CD4-positive, alpha-beta memory T cell (primary cell): ENCODE results near the gene PSD2. TPM values are rescaled to one million over a fixed set of nuclear protein-coding genes. Genes with fewer than 3 reads are reported as not detected.
"Not testable (repeated sequence)": the region's sequence is repeated elsewhere in the genome, so short reads cannot be mapped to it uniquely, and the experiment has no call there.

ENCODE experiments used
- CTCF ChIA-PET: fragments of 350-600 bp; sonication (Branson Sonifier 250); formaldehyde crosslinking; loops from one replicate; lab custom pipeline; 2021; ENCODE audit warnings: inconsistent platforms; ENCODE audit not compliant: partially characterized antibody; lab: Charles Lee
- POLR2A ChIA-PET: fragments of 350-600 bp; sonication (Branson Sonifier 250); formaldehyde crosslinking; loops from one replicate; lab custom pipeline; 2021; ENCODE audit not compliant: partially characterized antibody; lab: Charles Lee
- DNase-seq, 5 donors: peaks; one replicate each; pipeline versions ENCODE4 v3.0.0 to v3.0.0-alpha.2; 2020 to 2022; ENCODE audit warnings: mixed read lengths in 1 of 5
- H3K27ac ChIP-seq: one replicate; pipeline ENCODE4 v1.7.0; 2013; ENCODE audit warnings: low read depth, low read length
- H3K27me3 ChIP-seq: 2 replicates; pipeline ENCODE4 v1.7.0; 2013; ENCODE audit warnings: mild to moderate bottlenecking, low read length, moderate library complexity; ENCODE audit not compliant: insufficient read depth
- H3K36me3 ChIP-seq: 2 replicates; pipeline ENCODE4 v1.7.0; 2013; ENCODE audit warnings: mild to moderate bottlenecking, low read length, moderate library complexity; ENCODE audit not compliant: insufficient read depth
- H3K4me1 ChIP-seq: 2 replicates; pipeline ENCODE4 v1.7.0; 2013; ENCODE audit warnings: mild to moderate bottlenecking, low read length, moderate library complexity; ENCODE audit not compliant: insufficient read depth
- H3K4me3 ChIP-seq, 2 donors: one replicate each; pipeline ENCODE4 v1.7.0; 2013; ENCODE audit warnings: low read length in 2 of 2, mild to moderate bottlenecking in 1 of 2
- H3K9me3 ChIP-seq, 2 donors: one replicate each; pipeline ENCODE4 v1.7.0; 2013; ENCODE audit warnings: low read length in 2 of 2, control low read depth in 1 of 2; ENCODE audit not compliant: control insufficient read depth in 1 of 2
- H3K27ac Mint-ChIP-seq, 7 donors: one replicate each; pipeline ENCODE4 v1.8.0; 2020 to 2021; ENCODE audit warnings: mixed read lengths in 7 of 7, mild to moderate bottlenecking in 6 of 7, inconsistent platforms in 3 of 7, moderate library complexity in 3 of 7
- H3K27me3 Mint-ChIP-seq, 2 donors: one replicate each; pipeline ENCODE4 v1.8.0; 2020 to 2021; ENCODE audit warnings: mixed read lengths in 2 of 2
- H3K36me3 Mint-ChIP-seq, 2 donors: one replicate each; pipeline ENCODE4 v1.8.0; 2020 to 2021; ENCODE audit warnings: mixed read lengths in 2 of 2, inconsistent platforms in 1 of 2, mild to moderate bottlenecking in 1 of 2
- H3K4me1 Mint-ChIP-seq, 4 donors: one replicate each; pipeline ENCODE4 v1.8.0; 2020 to 2021; ENCODE audit warnings: mixed read lengths in 4 of 4, mild to moderate bottlenecking in 1 of 4
- H3K4me3 Mint-ChIP-seq, 8 donors: one replicate each; pipeline ENCODE4 v1.8.0; 2020 to 2021; ENCODE audit warnings: mixed read lengths in 8 of 8, mild to moderate bottlenecking in 7 of 8, moderate library complexity in 6 of 8, inconsistent platforms in 3 of 8
- H3K9me3 Mint-ChIP-seq, 8 donors: one replicate each; pipeline ENCODE4 v1.8.0; 2020 to 2021; ENCODE audit warnings: mixed read lengths in 8 of 8, mild to moderate bottlenecking in 5 of 8, inconsistent platforms in 3 of 8, moderate library complexity in 1 of 8
- intact Hi-C: fragments of 100-400 bp; cut with micrococcal nuclease; formaldehyde crosslinking; loops from one replicate; pipeline ENCODE4 v1.15.1; 2023
- polyA plus RNA-seq, 2 donors: library from polyadenylated mRNA; unstranded; fragments of 300-500 nt; fragmentation: Illumina TruSeq; gene quantifications; one replicate each; pipeline ENCODE4 v1.2.3, GENCODE V29; 2021
- total RNA-seq, 2 experiments: library from RNA; stranded (reverse); gene quantifications; one replicate each; pipeline ENCODE4 v1.2.3, GENCODE V29; 2021

Gene PSD2
- total and polyA plus RNA-seq, 4 experiments from 2014 or later = not detected

DNA sequence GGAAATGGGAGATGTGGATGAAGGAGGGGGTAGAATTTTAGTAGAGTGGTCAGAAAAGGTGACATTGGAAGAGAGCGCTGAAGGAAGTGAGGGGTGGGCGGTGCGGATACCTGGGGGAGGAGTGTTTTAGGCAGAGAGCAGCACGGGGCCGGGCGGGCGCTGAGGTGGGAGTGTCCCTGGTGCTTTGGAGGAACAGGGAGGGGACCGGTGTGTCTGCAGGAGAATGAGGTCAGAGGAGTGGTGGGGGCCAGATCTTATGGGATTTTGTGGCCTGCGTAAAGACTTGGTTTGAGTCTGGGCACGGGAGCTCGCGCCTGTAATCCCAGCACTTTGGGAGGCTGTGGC lies 5.8 kb upstream of the PSD2 start:
- intact Hi-C loops = no loop called here
- no peak overlapping the region for H3K27ac ChIP-seq
- peaks cover 13% of the 10 kb centered on the region for H3K27me3 ChIP-seq
- H3K4me1 ChIP-seq = peaks cover 10% of the 10 kb centered on the region
- no peaks in the 10 kb centered on the region for H3K9me3 Mint-ChIP-seq
- H3K4me3 Mint-ChIP-seq = peak overlapping the region in 1 of 8 donors; percentile 11
- no peak overlapping the region for H3K27ac Mint-ChIP-seq
- no peaks in the 10 kb centered on the region for H3K36me3 ChIP-seq
- CTCF ChIA-PET = interaction anchor here (0.8 to 6.9 kb wide), 5 partner anchors 13 to 183 kb away, joined by 4 to 147 read pairs (median 8); no protein-coding TSS in a partner anchor
- peaks cover 0 to 22% (median 9%) of the 10 kb centered on the region in 4 donors for H3K4me1 Mint-ChIP-seq
- no peak overlapping the region for H3K4me3 ChIP-seq
- H3K36me3 Mint-ChIP-seq = no peaks in the 10 kb centered on the region
- DNase-seq = no peak
- POLR2A ChIA-PET = no interaction called here
- no peaks in the 10 kb centered on the region for H3K9me3 ChIP-seq
- H3K27me3 Mint-ChIP-seq = peaks cover 12 to 18% of the 10 kb centered on the region in 2 donors

DNA sequence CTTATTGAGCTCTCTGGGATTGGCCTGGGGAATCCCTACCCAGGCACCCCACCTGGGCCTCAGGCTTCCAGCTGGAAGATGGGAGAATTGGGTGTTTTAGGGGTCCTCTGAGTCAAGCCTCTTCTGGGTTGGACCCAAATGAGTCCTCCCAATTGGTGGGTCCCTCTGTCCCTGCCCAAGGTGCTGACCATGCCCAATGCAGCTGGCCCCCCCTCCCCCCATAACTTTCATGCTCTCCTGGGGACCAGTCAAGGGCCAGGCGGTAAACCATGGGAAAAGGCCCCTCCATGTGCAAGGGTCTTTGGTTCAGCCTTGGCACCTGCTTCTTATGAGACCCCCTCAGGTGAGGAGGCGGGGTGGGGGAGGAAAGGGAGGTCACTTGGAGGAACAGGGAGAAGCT lies 3.4 kb upstream of the PSD2 start:
- H3K27ac Mint-ChIP-seq = no peak overlapping the region
- peaks cover 13 to 23% of the 10 kb centered on the region in 2 donors for H3K27me3 Mint-ChIP-seq
- peaks cover 5 to 24% (median 12%) of the 10 kb centered on the region in 4 donors for H3K4me1 Mint-ChIP-seq
- H3K27me3 ChIP-seq = peaks cover 28% of the 10 kb centered on the region
- peaks cover 14% of the 10 kb centered on the region for H3K4me1 ChIP-seq
- intact Hi-C loops = no loop called here
- H3K4me3 Mint-ChIP-seq = no peak overlapping the region
- no peak for DNase-seq
- no peaks in the 10 kb centered on the region for H3K9me3 Mint-ChIP-seq
- H3K4me3 ChIP-seq = no peak overlapping the region
- no peak overlapping the region for H3K27ac ChIP-seq
- H3K36me3 Mint-ChIP-seq = no peaks in the 10 kb centered on the region
- ChIA-PET POLR2A (no interaction called here), CTCF (interaction anchor here (1.1 to 6.9 kb wide), 9 partner anchors 11 to 364 kb away, joined by 3 to 147 read pairs (median 5); no protein-coding TSS in a partner anchor)
- no peaks in the 10 kb centered on the region for H3K36me3 ChIP-seq
- H3K9me3 ChIP-seq = no peaks in the 10 kb centered on the region

DNA sequence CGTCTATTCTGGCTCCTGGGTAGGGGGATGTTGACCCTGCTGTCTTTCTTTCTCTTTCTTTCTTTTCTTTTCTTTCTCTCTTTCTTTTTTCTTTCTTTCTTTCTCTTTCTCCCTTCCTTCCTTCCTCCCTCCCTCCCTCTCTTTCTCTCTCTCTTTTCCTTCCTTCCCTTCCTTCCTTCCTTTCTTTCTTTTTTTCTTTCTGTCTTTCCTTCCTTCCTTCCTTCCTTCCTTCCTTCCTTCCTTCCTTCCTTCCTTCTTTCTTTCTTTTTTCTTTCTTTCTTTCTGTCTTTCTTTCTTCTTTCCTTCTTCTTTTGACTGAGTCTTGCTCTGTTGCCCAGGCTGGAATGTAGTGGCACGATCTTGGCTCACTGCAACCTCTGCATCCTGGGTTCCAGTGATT lies 3.0 kb upstream of the PSD2 start:
- H3K9me3 Mint-ChIP-seq, intact Hi-C loops, POLR2A ChIA-PET, H3K36me3 ChIP-seq, H3K36me3 Mint-ChIP-seq, H3K4me3 Mint-ChIP-seq, H3K27ac ChIP-seq, H3K4me3 ChIP-seq, H3K4me1 ChIP-seq, H3K9me3 ChIP-seq, DNase-seq: not testable (repeated sequence)
- peaks cover 32% of the 10 kb centered on the region for H3K27me3 ChIP-seq
- Mint-ChIP-seq H3K27ac (peak overlapping the region in 2 of 7 donors; percentile 48 to 80), H3K27me3 (peaks cover 18 to 28% of the 10 kb centered on the region in 2 donors), H3K4me1 (peaks cover 5 to 20% (median 10%) of the 10 kb centered on the region in 4 donors)
- CTCF ChIA-PET = interaction anchor here (0.8 to 2.3 kb wide), 4 partner anchors 17 to 176 kb away, joined by 3 to 9 read pairs (median 6); no protein-coding TSS in a partner anchor

DNA sequence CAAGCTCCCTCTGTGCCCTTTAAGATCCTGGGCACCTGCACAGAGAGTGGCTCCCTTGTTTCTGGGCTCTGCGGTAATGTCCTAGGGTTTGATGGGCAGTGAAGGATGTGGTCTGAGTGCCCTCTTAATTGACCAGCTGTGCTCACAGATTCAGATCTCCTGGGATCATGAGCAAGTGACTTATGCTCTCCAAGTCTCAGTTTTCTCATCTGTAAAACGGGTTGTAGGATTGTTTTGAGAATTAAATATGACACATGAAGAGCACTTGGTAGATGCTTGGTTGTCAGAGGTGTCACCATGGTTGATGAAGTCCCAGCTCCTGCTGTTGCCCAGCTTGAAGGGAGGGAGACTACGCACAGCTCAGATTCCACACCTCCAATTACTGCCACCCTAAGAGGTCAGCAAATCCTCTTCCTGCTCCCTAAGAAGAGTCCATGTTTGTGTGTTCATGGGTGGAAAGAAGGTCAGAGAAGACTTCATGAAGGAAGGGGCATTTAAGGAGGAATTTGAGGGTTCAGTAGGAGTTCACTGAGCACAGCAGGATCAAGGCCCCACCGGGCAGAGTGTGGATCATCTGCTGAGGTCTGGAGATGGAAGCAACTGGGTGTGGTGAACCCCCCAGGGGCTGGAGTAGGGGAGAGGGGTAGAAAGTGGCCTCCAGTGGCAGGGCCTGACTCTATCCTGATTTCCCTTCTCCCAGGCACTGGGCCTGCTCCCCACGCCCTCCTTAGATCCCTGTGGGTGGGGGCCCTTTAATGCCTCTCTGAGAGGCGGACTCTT lies 1.4 kb upstream of the PSD2 start:
- CTCF ChIA-PET = interaction anchor here (1.9 kb wide), 1 partner anchor 175 kb away, joined by 9 read pairs; no protein-coding TSS in a partner anchor
- Mint-ChIP-seq H3K4me1 (peaks cover 3 to 17% (median 9%) of the 10 kb centered on the region in 4 donors), H3K36me3 (no peaks in the 10 kb centered on the region), H3K27ac (peak overlapping the region in 1 of 7 donors; percentile 19), H3K27me3 (peaks cover 28 to 37% of the 10 kb centered on the region in 2 donors), H3K4me3 (peak overlapping the region; percentile 31 to 81 (median 50)), H3K9me3 (no peaks in the 10 kb centered on the region)
- intact Hi-C loops = no loop called here
- Histone ChIP-seq H3K27ac (no peak overlapping the region), H3K27me3 (peaks cover 38% of the 10 kb centered on the region), H3K4me3 (no peak overlapping the region), H3K36me3 (no peaks in the 10 kb centered on the region), H3K9me3 (no peaks in the 10 kb centered on the region), H3K4me1 (peaks cover 7% of the 10 kb centered on the region)
- POLR2A ChIA-PET = no interaction called here
- DNase-seq = no peak

DNA sequence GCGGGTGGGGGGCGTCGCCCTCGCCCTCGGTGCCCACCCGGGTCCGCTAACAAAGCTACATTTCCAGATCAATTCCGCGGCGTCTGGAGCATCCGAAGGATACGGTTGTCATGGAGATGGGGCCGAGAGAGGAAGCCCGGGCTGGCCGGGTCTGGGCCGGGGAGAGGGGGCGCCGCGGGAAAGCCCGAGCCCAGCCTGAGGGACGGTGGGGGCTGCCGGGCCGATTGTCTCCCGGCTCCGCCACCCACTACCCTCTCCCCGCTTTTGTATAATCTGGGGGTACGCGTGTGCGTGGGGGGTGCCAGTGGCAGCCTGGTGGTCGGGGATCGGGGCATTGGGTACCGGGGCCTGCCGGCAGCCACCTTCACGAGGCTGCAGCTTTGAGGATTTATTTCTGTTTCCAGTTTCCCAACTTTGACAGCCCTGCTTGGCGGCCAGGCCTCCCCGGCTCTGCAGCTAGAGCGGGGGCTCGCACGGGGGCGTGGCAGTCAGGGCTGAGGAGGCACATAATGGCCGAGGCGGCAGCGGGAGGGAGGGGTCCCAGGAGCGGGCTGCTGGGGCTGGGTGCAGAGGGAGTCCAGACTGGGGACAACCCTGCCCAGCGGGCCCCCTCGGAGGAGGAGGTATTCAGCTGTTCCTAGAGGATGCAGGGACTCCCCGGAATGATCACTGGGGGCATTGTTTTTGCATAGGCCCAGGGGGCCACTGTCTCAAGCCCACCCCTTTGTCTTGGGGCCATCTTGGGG lies 626 bp downstream of the PSD2 start:
- no peaks in the 10 kb centered on the region for H3K9me3 ChIP-seq
- Mint-ChIP-seq H3K4me3 (peak overlapping the region; percentile 42 to 71 (median 64)), H3K27ac (no peak overlapping the region), H3K36me3 (no peaks in the 10 kb centered on the region), H3K9me3 (no peaks in the 10 kb centered on the region), H3K27me3 (peaks cover 40 to 55% of the 10 kb centered on the region in 2 donors), H3K4me1 (peaks cover 3 to 17% (median 9%) of the 10 kb centered on the region in 4 donors)
- POLR2A ChIA-PET = no interaction called here
- H3K4me3 ChIP-seq = no peak overlapping the region
- H3K27me3 ChIP-seq = peaks cover 38% of the 10 kb centered on the region
- H3K4me1 ChIP-seq = peaks cover 7% of the 10 kb centered on the region
- H3K27ac ChIP-seq = no peak overlapping the region
- no peaks in the 10 kb centered on the region for H3K36me3 ChIP-seq
- intact Hi-C loops = no loop called here
- DNase-seq = no peak
- CTCF ChIA-PET = interaction anchor here (2.2 to 5.4 kb wide), 2 partner anchors 9 to 172 kb away, joined by 5 to 46 read pairs; no protein-coding TSS in a partner anchor

DNA sequence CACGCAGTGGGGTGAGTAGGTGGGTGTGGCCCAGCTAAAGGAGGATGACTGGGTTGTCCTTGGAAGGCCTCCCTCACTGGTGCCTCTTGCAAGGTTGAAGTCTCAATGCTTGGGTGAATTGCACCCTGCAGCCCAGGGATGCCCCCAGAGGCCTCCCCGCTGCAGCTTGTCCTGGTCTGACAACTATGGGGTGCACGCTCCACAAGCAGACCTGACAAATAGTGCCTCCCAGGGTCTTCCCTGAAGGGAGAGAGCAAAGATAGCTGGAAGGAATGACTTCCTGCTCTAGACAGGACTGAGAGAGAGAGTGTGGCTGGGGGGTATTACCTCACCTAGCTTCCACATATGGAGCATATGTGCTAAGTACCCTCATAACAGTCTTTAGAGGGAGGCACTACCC lies 1.7 kb downstream of the PSD2 start:
- Histone ChIP-seq H3K4me1 (peaks cover 7% of the 10 kb centered on the region), H3K36me3 (no peaks in the 10 kb centered on the region), H3K27ac (no peak overlapping the region), H3K27me3 (peaks cover 38% of the 10 kb centered on the region), H3K9me3 (no peaks in the 10 kb centered on the region), H3K4me3 (no peak overlapping the region)
- H3K36me3 Mint-ChIP-seq = no peaks in the 10 kb centered on the region
- POLR2A ChIA-PET = no interaction called here
- DNase-seq = no peak
- peaks cover 3 to 17% (median 9%) of the 10 kb centered on the region in 4 donors for H3K4me1 Mint-ChIP-seq
- H3K4me3 Mint-ChIP-seq = no peak overlapping the region
- H3K9me3 Mint-ChIP-seq = no peaks in the 10 kb centered on the region
- no peak overlapping the region for H3K27ac Mint-ChIP-seq
- CTCF ChIA-PET = interaction anchor here (0.6 to 5.4 kb wide), 4 partner anchors 10 to 167 kb away, joined by 3 to 46 read pairs (median 6); no protein-coding TSS in a partner anchor
- intact Hi-C loops = no loop called here
- H3K27me3 Mint-ChIP-seq = peaks cover 49 to 61% of the 10 kb centered on the region in 2 donors
